Peyer's patch (tissue), 4 donors: ENCODE data around the gene ZNF764.

Experiments
- CTCF ChIP-seq, 6 experiments: fragments of 450-650 bp in 4 of 6; fragments of 200-600 bp in 2 of 6; sonication (generic) in 1 of 6; IDR thresholded peaks; one replicate each; pipeline ENCODE4 v1.5.1; 2017 to 2019; ENCODE audit warnings: antibody characterized with exemption in 6 of 6, mild to moderate bottlenecking in 3 of 6, moderate library complexity in 1 of 6
- POLR2A ChIP-seq, 2 donors: fragments of 450-650 bp; IDR thresholded peaks; one replicate each; pipeline ENCODE4 v1.5.1; 2017; ENCODE audit warnings: antibody characterized with exemption in 2 of 2, mild to moderate bottlenecking in 2 of 2, moderate library complexity in 2 of 2

- TF ChIP-seq POLR2A (IDR thresholded peaks at IDR 0.05): no peak
- no peak for TF ChIP-seq CTCF (IDR thresholded peaks at IDR 0.05)
Measured at GRCh38 chr16:30539000-30539964, 18.9 kb downstream of the ZNF764 start.
